GM12872 (cell line): ENCODE measurements around the gene UROC1.

ENCODE experiments used
- CTCF ChIP-seq: IDR thresholded peaks from 3 replicates; pipeline ENCODE4 v1.5.1; 2011; ENCODE audit warnings: low read depth, mild to moderate bottlenecking, low read length, moderate library complexity; ENCODE audit not compliant: insufficient read depth

Gene UROC1

GRCh38 chr3:126461450-126462070 lies 56.0 kb downstream of the UROC1 start:
- no peak for TF ChIP-seq CTCF

GRCh38 chr3:126460381-126460780 lies 57.2 kb downstream of the UROC1 start:
- no peak for TF ChIP-seq CTCF

GRCh38 chr3:126459763-126460127 lies 57.8 kb downstream of the UROC1 start:
- no peak for TF ChIP-seq CTCF

GRCh38 chr3:126459111-126459762 lies 58.3 kb downstream of the UROC1 start:
- TF ChIP-seq CTCF, result no peak

- TF ChIP-seq CTCF, result no peak
These were observed 60.7 kb downstream of the UROC1 start for GRCh38 chr3:126456766-126457388.

- no peak for TF ChIP-seq CTCF
These were observed 61.4 kb downstream of the UROC1 start for GRCh38 chr3:126456211-126456610.

- TF ChIP-seq CTCF, result no peak
These were observed 63.0 kb downstream of the UROC1 start for GRCh38 chr3:126454437-126455198.
